Activated CD8-positive, alpha-beta T cell treated with anti-CD3 and anti-CD28 coated beads for 36 hours (primary cell): Measurements from ENCODE around the gene POU2F3. TPM values are rescaled to one million over a fixed set of nuclear protein-coding genes. Genes with fewer than 3 reads are reported as not detected.

ENCODE experiments used
- ATAC-seq: fragments of 200-7000 bp; cut with Tn5 transposase; one replicate; pipeline ENCODE4 v1.10.0; 2021; ENCODE audit warnings: mild to moderate bottlenecking, moderate library complexity
- CTCF ChIA-PET: fragments of 350-600 bp; sonication (Branson Sonifier 250); formaldehyde crosslinking; loops from one replicate; lab custom pipeline; 2021; ENCODE audit warnings: antibody characterized with exemption; lab: Charles Lee
- POLR2A ChIA-PET: fragments of 350-600 bp; sonication (Branson Sonifier 250); formaldehyde crosslinking; loops from one replicate; lab custom pipeline; 2021; ENCODE audit warnings: antibody characterized with exemption; lab: Charles Lee
- DNase-seq: peaks from one replicate; pipeline ENCODE4 v3.0.0-alpha.2; 2020
- H3K27ac Mint-ChIP-seq: one replicate; pipeline ENCODE4 v1.8.0; 2021; ENCODE audit warnings: mild to moderate bottlenecking, mixed read lengths
- H3K27me3 Mint-ChIP-seq: one replicate; pipeline ENCODE4 v1.8.0; 2021; ENCODE audit warnings: mixed read lengths
- H3K36me3 Mint-ChIP-seq: one replicate; pipeline ENCODE4 v1.8.0; 2021; ENCODE audit warnings: low read depth, mixed read lengths
- H3K4me1 Mint-ChIP-seq: one replicate; pipeline ENCODE4 v1.8.0; 2021; ENCODE audit warnings: low read depth, mixed read lengths
- H3K4me3 Mint-ChIP-seq: one replicate; pipeline ENCODE4 v1.8.0; 2021; ENCODE audit warnings: mild to moderate bottlenecking, moderate library complexity, mixed read lengths
- H3K9me3 Mint-ChIP-seq: one replicate; pipeline ENCODE4 v1.8.0; 2021; ENCODE audit warnings: mixed read lengths
- intact Hi-C: fragments of 100-400 bp; cut with micrococcal nuclease; formaldehyde crosslinking; loops from one replicate; pipeline ENCODE4 v1.10.0; 2022
- total RNA-seq, 2 experiments: library from RNA; stranded (reverse); gene quantifications; one replicate each; pipeline ENCODE4 v1.2.3, GENCODE V29; 2021
- TF ChIP-seq, protein P1 (sequence below): fragments of 200-600 bp; IDR thresholded peaks from one replicate; pipeline ENCODE4 v1.8.0; 2022; ENCODE audit warnings: antibody characterized with exemption, mild to moderate bottlenecking

The POU2F3 gene
- total RNA-seq, 2 experiments from 2014 or later = not detected

- intact Hi-C loops = no loop called here
- Mint-ChIP-seq H3K27ac (no peak overlapping the region), H3K36me3 (no peaks in the 10 kb centered on the region), H3K9me3 (no peaks in the 10 kb centered on the region), H3K4me1 (no peaks in the 10 kb centered on the region), H3K27me3 (peaks cover 4% of the 10 kb centered on the region), H3K4me3 (no peak overlapping the region)
- ATAC-seq (no peak), DNase-seq (no peak)
- ChIA-PET CTCF (no interaction called here), POLR2A (no interaction called here)
- TF ChIP-seq, protein P1, sequence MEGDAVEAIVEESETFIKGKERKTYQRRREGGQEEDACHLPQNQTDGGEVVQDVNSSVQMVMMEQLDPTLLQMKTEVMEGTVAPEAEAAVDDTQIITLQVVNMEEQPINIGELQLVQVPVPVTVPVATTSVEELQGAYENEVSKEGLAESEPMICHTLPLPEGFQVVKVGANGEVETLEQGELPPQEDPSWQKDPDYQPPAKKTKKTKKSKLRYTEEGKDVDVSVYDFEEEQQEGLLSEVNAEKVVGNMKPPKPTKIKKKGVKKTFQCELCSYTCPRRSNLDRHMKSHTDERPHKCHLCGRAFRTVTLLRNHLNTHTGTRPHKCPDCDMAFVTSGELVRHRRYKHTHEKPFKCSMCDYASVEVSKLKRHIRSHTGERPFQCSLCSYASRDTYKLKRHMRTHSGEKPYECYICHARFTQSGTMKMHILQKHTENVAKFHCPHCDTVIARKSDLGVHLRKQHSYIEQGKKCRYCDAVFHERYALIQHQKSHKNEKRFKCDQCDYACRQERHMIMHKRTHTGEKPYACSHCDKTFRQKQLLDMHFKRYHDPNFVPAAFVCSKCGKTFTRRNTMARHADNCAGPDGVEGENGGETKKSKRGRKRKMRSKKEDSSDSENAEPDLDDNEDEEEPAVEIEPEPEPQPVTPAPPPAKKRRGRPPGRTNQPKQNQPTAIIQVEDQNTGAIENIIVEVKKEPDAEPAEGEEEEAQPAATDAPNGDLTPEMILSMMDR = no peak
Observed at GRCh38 chr11:120195601-120196320, 44.2 kb upstream of the POU2F3 start.

- TF ChIP-seq, protein P1 = no peak
- Mint-ChIP-seq H3K4me3 (no peak overlapping the region), H3K27me3 (peaks cover 4% of the 10 kb centered on the region), H3K9me3 (no peaks in the 10 kb centered on the region), H3K4me1 (no peaks in the 10 kb centered on the region), H3K27ac (no peak overlapping the region), H3K36me3 (no peaks in the 10 kb centered on the region)
- CTCF ChIA-PET = interaction anchor here (0.7 kb wide), 1 partner anchor 21 kb away, joined by 3 read pairs; no protein-coding TSS in a partner anchor
- no peak for DNase-seq
- POLR2A ChIA-PET = no interaction called here
- ATAC-seq = no peak
- intact Hi-C loops = no loop called here
Observed at GRCh38 chr11:120196826-120197225, 43.1 kb upstream of the POU2F3 start.

GRCh38 chr11:120197251-120197891 is 42.6 kb upstream of the POU2F3 start:
- no peaks in the 10 kb centered on the region for H3K36me3 Mint-ChIP-seq
- H3K4me3 Mint-ChIP-seq = no peak overlapping the region
- ChIA-PET POLR2A (no interaction called here), CTCF (interaction anchor here (0.7 kb wide), 1 partner anchor 22 kb away, joined by 3 read pairs; no protein-coding TSS in a partner anchor)
- DNase-seq = no peak
- peaks cover 4% of the 10 kb centered on the region for H3K27me3 Mint-ChIP-seq
- no peaks in the 10 kb centered on the region for H3K9me3 Mint-ChIP-seq
- intact Hi-C loops = no loop called here
- TF ChIP-seq, protein P1 = no peak
- H3K4me1 Mint-ChIP-seq = no peaks in the 10 kb centered on the region
- H3K27ac Mint-ChIP-seq = no peak overlapping the region
- ATAC-seq = no peak

DNA sequence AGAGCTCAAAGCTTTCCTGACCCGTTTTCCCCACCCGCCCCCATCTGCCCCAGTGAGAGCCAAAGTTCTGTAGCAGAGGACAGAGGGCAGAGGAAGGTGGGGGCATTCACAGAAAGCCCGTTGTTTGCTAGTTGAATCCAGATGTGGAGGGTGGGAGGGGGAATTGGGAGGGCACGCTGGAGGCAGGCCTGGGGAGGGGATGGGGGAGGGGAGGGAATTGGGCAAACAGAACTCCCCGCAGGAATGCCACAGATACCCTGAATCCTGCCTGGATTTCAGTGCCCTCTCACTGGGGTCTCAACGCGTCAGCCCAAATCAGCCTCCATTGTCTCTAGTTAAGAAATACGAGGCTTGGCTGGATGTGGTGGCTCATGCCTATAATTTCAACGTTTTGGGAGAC is 42.0 kb upstream of the POU2F3 start:
- Mint-ChIP-seq H3K36me3 (no peaks in the 10 kb centered on the region), H3K4me1 (no peaks in the 10 kb centered on the region), H3K27ac (no peak overlapping the region), H3K27me3 (peaks cover 4% of the 10 kb centered on the region), H3K4me3 (no peak overlapping the region), H3K9me3 (no peaks in the 10 kb centered on the region)
- POLR2A ChIA-PET = no interaction called here
- CTCF ChIA-PET = interaction anchor here (1.8 kb wide), 1 partner anchor 105 kb away, joined by 4 read pairs; no protein-coding TSS in a partner anchor
- DNase-seq (no peak), ATAC-seq (no peak)
- intact Hi-C loops = no loop called here
- TF ChIP-seq, protein P1 = no peak

DNA sequence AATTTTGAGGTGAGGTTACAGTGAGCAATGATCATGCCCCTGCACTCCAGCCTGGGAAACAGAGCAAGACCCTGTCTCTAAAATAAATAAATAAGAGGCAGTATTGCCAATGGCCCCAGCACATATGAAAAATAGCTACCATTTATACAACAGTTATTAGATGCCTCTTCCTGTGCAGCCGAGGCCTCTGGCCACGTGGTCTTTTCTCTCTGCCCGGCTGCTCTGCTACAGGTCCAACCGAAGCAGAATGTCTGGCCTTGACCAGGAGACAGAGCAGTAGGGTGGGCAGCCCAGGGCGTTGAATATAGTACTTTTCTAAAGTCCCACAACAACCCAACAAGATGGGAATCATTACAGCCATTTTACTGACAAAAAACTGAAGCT is 41.5 kb upstream of the POU2F3 start:
- no peaks in the 10 kb centered on the region for H3K36me3 Mint-ChIP-seq
- H3K4me3 Mint-ChIP-seq = no peak overlapping the region
- no peaks in the 10 kb centered on the region for H3K4me1 Mint-ChIP-seq
- POLR2A ChIA-PET = no interaction called here
- intact Hi-C loops = no loop called here
- CTCF ChIA-PET = interaction anchor here (1.1 to 1.8 kb wide), 3 partner anchors 13 to 105 kb away, joined by 3 to 4 read pairs (median 4); no protein-coding TSS in a partner anchor
- H3K27ac Mint-ChIP-seq = no peak overlapping the region
- H3K9me3 Mint-ChIP-seq = no peaks in the 10 kb centered on the region
- ATAC-seq (no peak), DNase-seq (no peak)
- H3K27me3 Mint-ChIP-seq = peaks cover 4% of the 10 kb centered on the region
- TF ChIP-seq, protein P1 = no peak
